GM23248 (cell line): ENCODE results near the gene POLN. TPM values are rescaled to one million over a fixed set of nuclear protein-coding genes. Genes with fewer than 3 reads are reported as not detected.

Experiments
- DNase-seq: peaks from one replicate; pipeline ENCODE4 v3.0.0-alpha.2; 2015
- H2AFZ ChIP-seq: fragments of 200-600 bp; sonication (generic); 2 replicates; pipeline ENCODE4 v1.6.1; 2016; ENCODE audit warnings: antibody characterized with exemption
- H3F3A ChIP-seq: fragments of 200-600 bp; sonication (generic); 2 replicates; pipeline ENCODE4 v1.6.1; 2016; ENCODE audit warnings: mild to moderate bottlenecking, antibody characterized with exemption, mixed run types; ENCODE audit not compliant: insufficient read depth
- H3K27ac ChIP-seq: fragments of 200-600 bp; sonication (generic); 2 replicates; pipeline ENCODE4 v1.5.1; 2016; ENCODE audit warnings: mild to moderate bottlenecking
- H3K27me3 ChIP-seq: fragments of 200-600 bp; sonication (generic); replicated peaks from 2 replicates; pipeline ENCODE4 v1.6.1; 2016; ENCODE audit warnings: mild to moderate bottlenecking; ENCODE audit not compliant: insufficient read depth
- H3K36me3 ChIP-seq: fragments of 200-600 bp; sonication (generic); 2 replicates; pipeline ENCODE4 v1.6.1; 2016; ENCODE audit warnings: low read depth, mild to moderate bottlenecking
- H3K4me1 ChIP-seq: fragments of 200-600 bp; sonication (generic); 2 replicates; pipeline ENCODE4 v1.6.1; 2016; ENCODE audit warnings: mild to moderate bottlenecking; ENCODE audit not compliant: insufficient read depth
- H3K4me2 ChIP-seq: fragments of 200-600 bp; sonication (generic); one replicate; pipeline ENCODE4 v1.6.1; 2016; ENCODE audit warnings: mild to moderate bottlenecking; ENCODE audit not compliant: unreplicated experiment
- H3K4me3 ChIP-seq: fragments of 200-600 bp; sonication (generic); 2 replicates; pipeline ENCODE4 v1.5.1; 2016; ENCODE audit warnings: mild to moderate bottlenecking
- H3K79me2 ChIP-seq: fragments of 200-600 bp; sonication (generic); 2 replicates; pipeline ENCODE4 v1.6.1; 2016; ENCODE audit warnings: mild to moderate bottlenecking; ENCODE audit not compliant: insufficient read depth
- H3K9ac ChIP-seq: fragments of 200-600 bp; sonication (generic); 2 replicates; pipeline ENCODE4 v1.6.1; 2016; ENCODE audit warnings: mild to moderate bottlenecking
- H3K9me2 ChIP-seq: fragments of 200-600 bp; sonication (generic); 2 replicates; pipeline ENCODE4 v1.6.1; 2016; ENCODE audit warnings: mixed run types, mild to moderate bottlenecking, moderate library complexity; ENCODE audit not compliant: insufficient read depth
- H3K9me3 ChIP-seq: fragments of 200-600 bp; sonication (generic); one replicate; pipeline ENCODE4 v1.6.1; 2017; ENCODE audit warnings: low read depth
- H4K20me1 ChIP-seq: fragments of 200-600 bp; sonication (generic); 2 replicates; pipeline ENCODE4 v1.6.0; 2016; ENCODE audit not compliant: insufficient read depth
- EZH2 ChIP-seq: fragments of 200-600 bp; sonication (generic); IDR thresholded peaks from 2 replicates; pipeline ENCODE4 v1.6.1; 2018; ENCODE audit warnings: antibody characterized with exemption, mild to moderate bottlenecking; ENCODE audit not compliant: insufficient read depth, poor library complexity, severe bottlenecking
- EZH2phosphoT487 ChIP-seq: fragments of 200-600 bp; sonication (generic); IDR thresholded peaks from 2 replicates; pipeline ENCODE4 v1.6.1; 2018; ENCODE audit warnings: antibody characterized with exemption, moderate library complexity, mild to moderate bottlenecking, low read depth; ENCODE audit not compliant: insufficient read depth
- WGBS, 2 experiments: methylation state at CpG; one replicate each; pipeline ENCODE4 v1.1.6; 2015 to 2017; ENCODE audit warnings: low lambda C conversion rate in 2 of 2, low coverage in 1 of 2; ENCODE audit errors: missing lambda C conversion rate in 2 of 2; 5-methylcytosine and 5-hydroxymethylcytosine counted together
- in situ Hi-C: fragments of 300-500 bp; cut with MboI; formaldehyde crosslinking; loops from 2 replicates; pipeline ENCODE4 v1.15.0; 2020
- polyA plus RNA-seq: library from polyadenylated mRNA; unstranded; fragments of >200 nt; fragmentation: Nextera tagmentation; extraction: Ambion mirVana; gene quantifications from 2 replicates; pipeline ENCODE4 v1.2.1, GENCODE V29; 2016
- total RNA-seq: library from RNA; depleted of rRNA; stranded (reverse); fragments of >200 nt; shearing (Covaris generic); gene quantifications from 2 replicates; pipeline ENCODE4 v1.2.3, GENCODE V29; 2014

POLN gene
- total and polyA plus RNA-seq, 2 experiments from 2014 or later: 1.6 to 3.9 TPM

DNA sequence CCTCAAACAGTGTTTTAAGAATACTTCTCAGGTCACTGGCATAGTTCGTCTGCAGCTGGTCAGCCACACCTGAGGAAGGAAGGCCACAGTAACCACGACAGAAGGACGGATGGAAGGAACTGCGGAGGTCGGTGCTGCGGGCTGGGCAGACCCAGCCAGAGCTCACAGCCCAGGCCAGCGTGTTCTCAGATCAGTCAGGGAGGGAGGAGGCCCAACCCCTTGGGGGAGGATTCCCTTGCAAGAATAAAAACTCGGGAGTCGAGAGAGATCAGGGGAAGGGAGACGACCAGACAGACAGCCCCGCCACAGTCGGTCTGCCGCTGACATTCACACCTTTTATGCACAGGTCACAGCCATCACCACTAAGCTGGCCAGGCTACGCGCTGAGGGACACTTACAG, 31.3 kb upstream of the POLN start:
- 76 to 80% methylated on average over 15 of the region's 15 CpGs for WGBS, 2 experiments
- no peak for DNase-seq
- no peak overlapping the region for H3K4me2 ChIP-seq
- no peaks in the 10 kb centered on the region for H3K4me1 ChIP-seq
- no peaks in the 10 kb centered on the region for H4K20me1 ChIP-seq
- no peaks in the 10 kb centered on the region for H3K27me3 ChIP-seq
- no peak overlapping the region for H3K27ac ChIP-seq
- in situ Hi-C loops: no loop called here
- no peak overlapping the region for H2AFZ ChIP-seq
- H3K9ac ChIP-seq: no peak overlapping the region
- no peaks in the 10 kb centered on the region for H3K9me2 ChIP-seq
- no peaks in the 10 kb centered on the region for H3F3A ChIP-seq
- H3K79me2 ChIP-seq: no peaks in the 10 kb centered on the region
- H3K4me3 ChIP-seq: no peak overlapping the region
- no peaks in the 10 kb centered on the region for H3K36me3 ChIP-seq
- H3K9me3 ChIP-seq: no peaks in the 10 kb centered on the region
- TF ChIP-seq EZH2 (no peak), EZH2phosphoT487 (no peak)

- H3K9me2 ChIP-seq: no peaks in the 10 kb centered on the region
- H3K9ac ChIP-seq: no peak overlapping the region
- H4K20me1 ChIP-seq: no peaks in the 10 kb centered on the region
- 87 to 94% methylated on average over 6 of the region's 6 CpGs for WGBS, 2 experiments
- no peak overlapping the region for H3K27ac ChIP-seq
- H3K4me2 ChIP-seq: no peak overlapping the region
- H3K79me2 ChIP-seq: no peaks in the 10 kb centered on the region
- no peak for DNase-seq
- in situ Hi-C loops: no loop called here
- H3K27me3 ChIP-seq: no peaks in the 10 kb centered on the region
- H3K9me3 ChIP-seq: no peaks in the 10 kb centered on the region
- no peak overlapping the region for H3K4me3 ChIP-seq
- H3F3A ChIP-seq: no peaks in the 10 kb centered on the region
- TF ChIP-seq EZH2 (no peak), EZH2phosphoT487 (no peak)
- H2AFZ ChIP-seq: no peak overlapping the region
- H3K4me1 ChIP-seq: no peaks in the 10 kb centered on the region
- H3K36me3 ChIP-seq: no peaks in the 10 kb centered on the region
Measured at GRCh38 chr4:2272828-2273120, 30.9 kb upstream of the POLN start.

DNA sequence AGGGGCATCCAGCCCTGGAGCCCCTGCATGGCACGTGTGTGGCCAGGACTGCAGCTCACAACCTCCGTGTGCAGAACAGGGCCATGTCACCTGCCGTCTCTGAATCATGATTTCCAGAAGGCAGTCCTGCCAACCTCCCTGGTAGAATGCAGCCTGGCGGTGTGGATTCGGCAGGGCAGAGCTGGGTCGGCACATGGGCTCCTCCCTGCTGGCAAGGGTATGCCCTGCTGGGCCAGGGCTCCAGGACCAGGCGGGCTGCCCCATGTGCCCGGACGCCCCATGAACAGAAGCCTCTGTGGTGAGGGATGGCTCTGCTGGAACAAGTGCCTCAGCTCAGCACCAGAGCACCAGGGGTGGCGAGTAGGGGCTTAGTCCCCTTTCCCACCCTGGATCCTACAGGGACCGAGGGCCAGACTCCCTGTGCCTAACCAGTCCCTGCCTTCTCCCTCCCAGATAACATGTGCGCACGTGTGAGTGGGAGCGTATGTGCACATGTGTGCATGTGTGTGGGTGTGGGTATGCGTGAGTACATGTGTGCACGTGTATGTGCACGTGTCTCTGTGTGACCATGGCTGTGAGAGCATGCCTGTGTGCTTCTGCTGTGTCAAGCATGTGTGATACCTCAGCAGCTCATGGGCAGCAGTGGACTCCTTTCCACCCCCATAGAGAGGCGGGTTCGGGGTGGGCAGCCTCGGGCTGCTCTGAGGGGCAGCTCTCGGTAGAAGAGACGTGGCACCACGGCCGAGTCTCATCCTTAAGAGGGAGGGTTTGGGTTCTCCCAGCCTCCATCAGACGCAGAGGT, 30.3 kb upstream of the POLN start:
- no peaks in the 10 kb centered on the region for H3K9me3 ChIP-seq
- no peak overlapping the region for H3K27ac ChIP-seq
- in situ Hi-C loops: no loop called here
- H3K36me3 ChIP-seq: no peaks in the 10 kb centered on the region
- H3K4me3 ChIP-seq: no peak overlapping the region
- no peaks in the 10 kb centered on the region for H3K4me1 ChIP-seq
- DNase-seq: no peak
- WGBS, 2 experiments: 88 to 90% methylated on average over 23 to 25 of the region's 25 CpGs
- no peak overlapping the region for H3K4me2 ChIP-seq
- H3F3A ChIP-seq: no peaks in the 10 kb centered on the region
- no peak for TF ChIP-seq EZH2phosphoT487
- no peak for TF ChIP-seq EZH2
- no peak overlapping the region for H2AFZ ChIP-seq
- H3K9ac ChIP-seq: no peak overlapping the region
- no peaks in the 10 kb centered on the region for H3K27me3 ChIP-seq
- H4K20me1 ChIP-seq: no peaks in the 10 kb centered on the region
- H3K9me2 ChIP-seq: no peaks in the 10 kb centered on the region
- no peaks in the 10 kb centered on the region for H3K79me2 ChIP-seq

GRCh38 chr4:2271279-2272025, 29.5 kb upstream of the POLN start:
- WGBS, 2 experiments: 90% methylated on average over 21 to 26 of the region's 27 CpGs

More at GRCh38 chr4:2271279-2272025, 29.5 kb upstream of the POLN start:
- H3K9ac ChIP-seq: no peak overlapping the region
- no peaks in the 10 kb centered on the region for H3K79me2 ChIP-seq
- no peak overlapping the region for H3K4me2 ChIP-seq
- no peaks in the 10 kb centered on the region for H4K20me1 ChIP-seq
- in situ Hi-C loops: no loop called here
- no peaks in the 10 kb centered on the region for H3K9me3 ChIP-seq
- no peaks in the 10 kb centered on the region for H3K27me3 ChIP-seq
- 0 out of 2 replicates have a peak, but pooled peaks cover 1% of the 10 kb centered on the region for H3K4me1 ChIP-seq
- TF ChIP-seq EZH2 (no peak), EZH2phosphoT487 (no peak)
- no peaks in the 10 kb centered on the region for H3K9me2 ChIP-seq
- no peak overlapping the region for H2AFZ ChIP-seq
- no peak overlapping the region for H3K27ac ChIP-seq
- no peaks in the 10 kb centered on the region for H3K36me3 ChIP-seq
- DNase-seq: no peak
- no peak overlapping the region for H3K4me3 ChIP-seq
- H3F3A ChIP-seq: peaks cover 4% of the 10 kb centered on the region; the same call in 1 of the 2 replicates
